GM19240 (cell line): ENCODE results near the gene LRP5.
"Not testable (repeated sequence)": the region's sequence is repeated elsewhere in the genome, so short reads cannot be mapped to it uniquely, and the experiment has no call there.

Experiments used
- DNase-seq: peaks from one replicate; pipeline ENCODE4 v3.0.0; 2011; ENCODE audit warnings: low spot score; ENCODE audit not compliant: insufficient read length

LRP5 gene

GRCh38 chr11:68439355-68440065 lies 127.1 kb downstream of the LRP5 start:
- no peak for DNase-seq

- DNase-seq: no peak
Measured at GRCh38 chr11:68440224-68440623, 127.8 kb downstream of the LRP5 start.

GRCh38 chr11:68441466-68442230 lies 129.3 kb downstream of the LRP5 start:
- DNase-seq: no peak

- DNase-seq: no peak
Measured at GRCh38 chr11:68442433-68442832, 130.0 kb downstream of the LRP5 start.

- DNase-seq: no peak
Measured at GRCh38 chr11:68444566-68444965, 132.2 kb downstream of the LRP5 start.

- no peak for DNase-seq
Measured at GRCh38 chr11:68445531-68446035, 133.2 kb downstream of the LRP5 start.

GRCh38 chr11:68446046-68446725 lies 133.8 kb downstream of the LRP5 start:
- DNase-seq: no peak

GRCh38 chr11:68447015-68447801 lies 134.8 kb downstream of the LRP5 start:
- peak; percentile 88 for DNase-seq

- DNase-seq: not testable (repeated sequence)
Measured at GRCh38 chr11:68447914-68448313, 135.5 kb downstream of the LRP5 start.

GRCh38 chr11:68448604-68449011 lies 136.2 kb downstream of the LRP5 start:
- DNase-seq: no peak

GRCh38 chr11:68449951-68450350 lies 137.6 kb downstream of the LRP5 start:
- no peak for DNase-seq

GRCh38 chr11:68450711-68451110 lies 138.3 kb downstream of the LRP5 start:
- DNase-seq: no peak

- no peak for DNase-seq
Measured at GRCh38 chr11:68454767-68455166, 142.4 kb downstream of the LRP5 start.

- no peak for DNase-seq
Measured at GRCh38 chr11:68455485-68455884, 143.1 kb downstream of the LRP5 start.

- no peak for DNase-seq
Measured at GRCh38 chr11:68457216-68457897, 145.0 kb downstream of the LRP5 start.

GRCh38 chr11:68457898-68458249 lies 145.5 kb downstream of the LRP5 start:
- DNase-seq: no peak

GRCh38 chr11:68458340-68458739 lies 145.9 kb downstream of the LRP5 start:
- DNase-seq: not testable (repeated sequence)

GRCh38 chr11:68459886-68460740 lies 147.7 kb downstream of the LRP5 start:
- DNase-seq: peak; percentile 97

- DNase-seq: no peak
Measured at GRCh38 chr11:68460741-68461574, 148.6 kb downstream of the LRP5 start, which contains the start of gene PPP6R3. Gene PPP6R3 (plus strand): TSS chr11:68460752. CDS start chr11:68537665, 76,913 bp downstream.
